ENCODE measurements around the gene ZNF799.
"Not testable (repeated sequence)": the region's sequence is repeated elsewhere in the genome, so short reads cannot be mapped to it uniquely, and the experiment has no call there.

DNA sequence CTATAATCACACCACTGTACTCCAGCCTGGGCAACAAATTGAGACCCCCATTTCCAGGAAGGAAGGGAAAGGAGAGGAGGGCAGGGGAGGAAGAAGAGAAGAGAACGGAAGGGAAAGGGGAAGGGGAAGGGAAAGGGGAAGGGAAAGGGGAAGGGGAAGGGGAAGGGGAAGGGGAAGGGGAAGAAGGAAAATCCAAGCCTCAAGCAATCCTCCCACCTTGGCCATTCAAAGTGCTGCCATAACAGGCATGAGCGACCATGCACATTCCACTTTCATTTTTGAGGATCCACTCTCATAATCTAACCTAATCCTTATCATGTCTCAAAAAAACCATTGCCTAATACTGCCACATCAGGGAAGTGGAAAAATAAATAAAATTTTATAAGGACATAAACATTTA, 14.7 kb downstream of the ZNF799 start:
- TF ChIP-seq, protein P1, sequence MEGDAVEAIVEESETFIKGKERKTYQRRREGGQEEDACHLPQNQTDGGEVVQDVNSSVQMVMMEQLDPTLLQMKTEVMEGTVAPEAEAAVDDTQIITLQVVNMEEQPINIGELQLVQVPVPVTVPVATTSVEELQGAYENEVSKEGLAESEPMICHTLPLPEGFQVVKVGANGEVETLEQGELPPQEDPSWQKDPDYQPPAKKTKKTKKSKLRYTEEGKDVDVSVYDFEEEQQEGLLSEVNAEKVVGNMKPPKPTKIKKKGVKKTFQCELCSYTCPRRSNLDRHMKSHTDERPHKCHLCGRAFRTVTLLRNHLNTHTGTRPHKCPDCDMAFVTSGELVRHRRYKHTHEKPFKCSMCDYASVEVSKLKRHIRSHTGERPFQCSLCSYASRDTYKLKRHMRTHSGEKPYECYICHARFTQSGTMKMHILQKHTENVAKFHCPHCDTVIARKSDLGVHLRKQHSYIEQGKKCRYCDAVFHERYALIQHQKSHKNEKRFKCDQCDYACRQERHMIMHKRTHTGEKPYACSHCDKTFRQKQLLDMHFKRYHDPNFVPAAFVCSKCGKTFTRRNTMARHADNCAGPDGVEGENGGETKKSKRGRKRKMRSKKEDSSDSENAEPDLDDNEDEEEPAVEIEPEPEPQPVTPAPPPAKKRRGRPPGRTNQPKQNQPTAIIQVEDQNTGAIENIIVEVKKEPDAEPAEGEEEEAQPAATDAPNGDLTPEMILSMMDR (IDR thresholded peaks at IDR 0.05; ENCODE audit: insufficient read depth, low read length) = not testable (repeated sequence)
- not testable (repeated sequence) for TF ChIP-seq SPI1 (IDR thresholded peaks at IDR 0.05; ENCODE audit: borderline replicate concordance, low read depth); POLR2AphosphoS5 (IDR thresholded peaks at IDR 0.05; ENCODE audit: low read depth)
